GM12878 (cell line): ENCODE data around the gene SLC1A5. TPM values are rescaled to one million over a fixed set of nuclear protein-coding genes. Genes with fewer than 3 reads are reported as not detected.

ENCODE experiments used
- CBFB ChIP-seq: IDR thresholded peaks from 2 replicates; pipeline ENCODE4 v1.6.1; 2016; ENCODE audit warnings: antibody characterized with exemption, low read depth
- EP300 ChIP-seq, 2 experiments: fragments of 150-350 bp in 1 of 2; IDR thresholded peaks; 2 replicates each; pipeline ENCODE4 v1.6.1; 2011 to 2012; ENCODE audit warnings: low read depth in 2 of 2, low read length in 2 of 2, borderline replicate concordance in 1 of 2, improper control_type of control experiment in 1 of 2, inconsistent platforms in 1 of 2; ENCODE audit not compliant: control insufficient read depth in 1 of 2
- ESRRA ChIP-seq: IDR thresholded peaks from 2 replicates; pipeline ENCODE4 v1.6.1; 2012; ENCODE audit warnings: mild to moderate bottlenecking, low read length, improper control_type of control experiment
- ETV6 ChIP-seq, 2 experiments: fragments of 450-650 bp in 1 of 2; IDR thresholded peaks in 1 of 2; conservative IDR thresholded peaks in 1 of 2; 2 replicates each; pipeline ENCODE4 v1.6.1; 2014; ENCODE audit warnings: antibody characterized with exemption in 1 of 2, borderline replicate concordance in 1 of 2, low read depth in 1 of 2, mild to moderate bottlenecking in 1 of 2, moderate library complexity in 1 of 2
- GATAD2B ChIP-seq: fragments of 450-650 bp; conservative IDR thresholded peaks from 2 replicates; pipeline ENCODE4 v1.6.1; 2017; ENCODE audit warnings: low read depth, mild to moderate bottlenecking, moderate library complexity
- JUNB ChIP-seq: IDR thresholded peaks from 2 replicates; pipeline ENCODE4 v1.6.1; 2016; ENCODE audit warnings: antibody characterized with exemption, mild to moderate bottlenecking
- MEF2B ChIP-seq: fragments of 450-650 bp; IDR thresholded peaks from 2 replicates; pipeline ENCODE4 v1.6.1; 2018; ENCODE audit warnings: mild to moderate bottlenecking, moderate library complexity; ENCODE audit not compliant: partially characterized antibody, poor library complexity, severe bottlenecking
- MYC ChIP-seq: IDR thresholded peaks from 2 replicates; pipeline ENCODE4 v1.6.1; 2011; ENCODE audit warnings: mild to moderate bottlenecking, low read length, moderate library complexity, inconsistent platforms; ENCODE audit not compliant: insufficient read depth, insufficient replicate concordance, insufficient read length, severe bottlenecking
- NFXL1 ChIP-seq: fragments of 450-650 bp; IDR thresholded peaks from 2 replicates; pipeline ENCODE4 v1.6.1; 2017; ENCODE audit warnings: antibody characterized with exemption, mild to moderate bottlenecking, borderline replicate concordance
- NR2F1 ChIP-seq: fragments of 450-650 bp; conservative IDR thresholded peaks from 2 replicates; pipeline ENCODE4 v1.6.1; 2017; ENCODE audit warnings: mild to moderate bottlenecking
- PAX8 ChIP-seq: fragments of 450-650 bp; IDR thresholded peaks from 2 replicates; pipeline ENCODE4 v1.6.1; 2017; ENCODE audit warnings: mild to moderate bottlenecking, moderate library complexity
- POLR2AphosphoS5 ChIP-seq: IDR thresholded peaks from 2 replicates; pipeline ENCODE4 v1.6.1; 2011; ENCODE audit warnings: mild to moderate bottlenecking, low read length, inconsistent platforms
- RUNX3 ChIP-seq: IDR thresholded peaks from 2 replicates; pipeline ENCODE4 v1.6.1; 2012; ENCODE audit warnings: low read length, inconsistent platforms
- SMAD1 ChIP-seq: fragments of 450-650 bp; IDR thresholded peaks from 2 replicates; pipeline ENCODE4 v1.6.1; 2018; ENCODE audit warnings: mild to moderate bottlenecking, low read depth; ENCODE audit not compliant: partially characterized antibody
- SREBF2 ChIP-seq: IDR thresholded peaks from 2 replicates; pipeline ENCODE4 v1.6.1; 2012; ENCODE audit warnings: mild to moderate bottlenecking, low read length
- STAT1 ChIP-seq: fragments of 450-650 bp; conservative IDR thresholded peaks from 2 replicates; pipeline ENCODE4 v1.6.1; 2014; ENCODE audit warnings: antibody characterized with exemption, mild to moderate bottlenecking
- TCF12 ChIP-seq: IDR thresholded peaks from 2 replicates; pipeline ENCODE4 v1.6.1; 2011; ENCODE audit warnings: low read depth, mild to moderate bottlenecking, low read length
- TCF3 ChIP-seq: IDR thresholded peaks from 2 replicates; pipeline ENCODE4 v1.6.1; 2012; ENCODE audit warnings: low read depth, mild to moderate bottlenecking, low read length, borderline replicate concordance; ENCODE audit not compliant: insufficient read depth
- TCF7 ChIP-seq: IDR thresholded peaks from 2 replicates; pipeline ENCODE4 v1.6.1; 2014; ENCODE audit warnings: antibody characterized with exemption, borderline replicate concordance
- polyA plus RNA-seq, 11 experiments: library from polyadenylated mRNA; depleted of rRNA in 4 of 11; unstranded in 6 of 11; stranded (reverse) in 5 of 11; fragments of >200 nt; fragmentation: Nextera tagmentation in 4 of 11; fragmentation: Illumina TruSeq in 1 of 11; extraction: Ambion mirVana in 4 of 11; extraction: Trizol in 1 of 11; gene quantifications; 1 replicate in 1 of 11; 2 replicates in 10 of 11; pipeline versions ENCODE4 v1.2.1 to v1.2.3, GENCODE V29; 2011 to 2016; ENCODE audit warnings: inconsistent platforms in 2 of 11, missing spikeins in 2 of 11, low read depth in 1 of 11
- total RNA-seq, 4 experiments: library from RNA; depleted of rRNA in 3 of 4; stranded (reverse); fragments of >200 nt in 3 of 4; fragmentation: Illumina TruSeq in 1 of 4; extraction: Trizol in 1 of 4; gene quantifications; 2 replicates each; pipeline versions ENCODE4 v1.2.1 to v1.2.3, GENCODE V29; 2013 to 2021
- TF ChIP-seq, protein P1 (sequence below): fragments of 450-650 bp; IDR thresholded peaks from 2 replicates; pipeline ENCODE4 v1.6.1; 2017; ENCODE audit warnings: mild to moderate bottlenecking, moderate library complexity
- TF ChIP-seq, protein P2 (sequence below): IDR thresholded peaks from 2 replicates; pipeline ENCODE4 v1.6.1; 2012; ENCODE audit warnings: improper control_type of control experiment, low read depth, low read length; ENCODE audit not compliant: insufficient replicate concordance

The SLC1A5 gene
- total and polyA plus RNA-seq, 10 of the 15 experiments (the other 5 are each of a cell fraction or from before 2014, with no cell fraction given): 9.1 to 129 (median 60.9) TPM

DNA sequence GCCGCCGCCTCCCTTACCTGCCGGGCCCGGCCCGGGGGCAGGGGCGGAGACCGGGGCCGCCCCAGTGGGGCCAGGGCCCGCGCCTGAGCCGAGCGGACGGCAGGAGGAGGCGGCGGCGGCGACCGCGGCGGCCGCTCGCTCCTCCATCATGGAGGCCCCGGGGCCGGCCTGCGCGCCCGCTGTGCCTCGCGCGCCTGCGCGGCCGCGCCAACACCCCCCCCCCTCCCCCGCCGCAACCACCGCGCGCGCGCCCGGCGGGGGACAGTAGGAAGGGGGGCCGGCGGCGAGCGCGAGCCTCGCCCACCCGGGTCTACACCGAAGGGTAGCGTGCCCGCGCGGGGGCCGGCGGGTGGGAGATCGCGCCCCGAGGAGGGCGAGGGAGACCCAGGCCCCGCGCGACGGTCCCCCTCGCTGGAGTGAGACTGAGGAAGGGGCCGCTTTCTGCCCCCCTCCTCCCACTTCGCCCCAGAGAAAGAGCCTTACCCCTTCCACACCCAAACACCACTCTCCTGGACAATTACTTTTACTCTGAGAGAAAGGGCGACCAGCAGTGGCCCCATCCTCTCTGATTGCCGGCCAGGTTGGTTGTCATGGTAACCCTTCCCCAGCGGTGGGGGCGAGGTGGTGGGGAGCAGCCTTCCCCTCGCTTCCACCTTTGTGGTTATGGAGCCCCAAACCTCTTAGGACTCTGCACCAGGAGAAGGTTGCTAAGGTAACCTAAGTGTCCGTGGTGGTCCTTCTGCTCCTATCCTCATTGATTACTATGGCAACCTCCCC lies 41.9 kb downstream of the SLC1A5 start, which contains the start of gene STRN4 (continued):
- TF ChIP-seq, protein P1, sequence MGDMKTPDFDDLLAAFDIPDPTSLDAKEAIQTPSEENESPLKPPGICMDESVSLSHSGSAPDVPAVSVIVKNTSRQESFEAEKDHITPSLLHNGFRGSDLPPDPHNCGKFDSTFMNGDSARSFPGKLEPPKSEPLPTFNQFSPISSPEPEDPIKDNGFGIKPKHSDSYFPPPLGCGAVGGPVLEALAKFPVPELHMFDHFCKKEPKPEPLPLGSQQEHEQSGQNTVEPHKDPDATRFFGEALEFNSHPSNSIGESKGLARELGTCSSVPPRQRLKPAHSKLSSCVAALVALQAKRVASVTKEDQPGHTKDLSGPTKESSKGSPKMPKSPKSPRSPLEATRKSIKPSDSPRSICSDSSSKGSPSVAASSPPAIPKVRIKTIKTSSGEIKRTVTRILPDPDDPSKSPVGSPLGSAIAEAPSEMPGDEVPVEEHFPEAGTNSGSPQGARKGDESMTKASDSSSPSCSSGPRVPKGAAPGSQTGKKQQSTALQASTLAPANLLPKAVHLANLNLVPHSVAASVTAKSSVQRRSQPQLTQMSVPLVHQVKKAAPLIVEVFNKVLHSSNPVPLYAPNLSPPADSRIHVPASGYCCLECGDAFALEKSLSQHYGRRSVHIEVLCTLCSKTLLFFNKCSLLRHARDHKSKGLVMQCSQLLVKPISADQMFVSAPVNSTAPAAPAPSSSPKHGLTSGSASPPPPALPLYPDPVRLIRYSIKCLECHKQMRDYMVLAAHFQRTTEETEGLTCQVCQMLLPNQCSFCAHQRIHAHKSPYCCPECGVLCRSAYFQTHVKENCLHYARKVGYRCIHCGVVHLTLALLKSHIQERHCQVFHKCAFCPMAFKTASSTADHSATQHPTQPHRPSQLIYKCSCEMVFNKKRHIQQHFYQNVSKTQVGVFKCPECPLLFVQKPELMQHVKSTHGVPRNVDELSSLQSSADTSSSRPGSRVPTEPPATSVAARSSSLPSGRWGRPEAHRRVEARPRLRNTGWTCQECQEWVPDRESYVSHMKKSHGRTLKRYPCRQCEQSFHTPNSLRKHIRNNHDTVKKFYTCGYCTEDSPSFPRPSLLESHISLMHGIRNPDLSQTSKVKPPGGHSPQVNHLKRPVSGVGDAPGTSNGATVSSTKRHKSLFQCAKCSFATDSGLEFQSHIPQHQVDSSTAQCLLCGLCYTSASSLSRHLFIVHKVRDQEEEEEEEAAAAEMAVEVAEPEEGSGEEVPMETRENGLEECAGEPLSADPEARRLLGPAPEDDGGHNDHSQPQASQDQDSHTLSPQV: no peak
- TF ChIP-seq ESRRA (no peak), MYC (no peak), SMAD1 (no peak), PAX8 (no peak), SREBF2 (no peak), TCF7 (no peak), CBFB (no peak), JUNB (no peak), NR2F1 (0 out of 2 replicates have a peak, but pooled peaks have one; percentile 42), MEF2B (peak; percentile 27), STAT1 (no peak), EP300 (IDR thresholded peaks at IDR 0.05; ENCODE audit: borderline replicate concordance in 1 of 2, control insufficient read depth in 1 of 2, low read depth in 2 of 2, low read length in 2 of 2) (no peak), TCF3 (no peak), POLR2AphosphoS5 (no peak), TCF12 (no peak), GATAD2B (peak; percentile 69), NFXL1 (no peak), ETV6 (conservative IDR thresholded peaks at IDR 0.05 in 1 of 2, IDR thresholded peaks at IDR 0.05 in 1 of 2; ENCODE audit: borderline replicate concordance in 1 of 2, low read depth in 1 of 2) (no peak), RUNX3 (peak; percentile 1; the same call in 1 of the 2 replicates)
- TF ChIP-seq, protein P2, sequence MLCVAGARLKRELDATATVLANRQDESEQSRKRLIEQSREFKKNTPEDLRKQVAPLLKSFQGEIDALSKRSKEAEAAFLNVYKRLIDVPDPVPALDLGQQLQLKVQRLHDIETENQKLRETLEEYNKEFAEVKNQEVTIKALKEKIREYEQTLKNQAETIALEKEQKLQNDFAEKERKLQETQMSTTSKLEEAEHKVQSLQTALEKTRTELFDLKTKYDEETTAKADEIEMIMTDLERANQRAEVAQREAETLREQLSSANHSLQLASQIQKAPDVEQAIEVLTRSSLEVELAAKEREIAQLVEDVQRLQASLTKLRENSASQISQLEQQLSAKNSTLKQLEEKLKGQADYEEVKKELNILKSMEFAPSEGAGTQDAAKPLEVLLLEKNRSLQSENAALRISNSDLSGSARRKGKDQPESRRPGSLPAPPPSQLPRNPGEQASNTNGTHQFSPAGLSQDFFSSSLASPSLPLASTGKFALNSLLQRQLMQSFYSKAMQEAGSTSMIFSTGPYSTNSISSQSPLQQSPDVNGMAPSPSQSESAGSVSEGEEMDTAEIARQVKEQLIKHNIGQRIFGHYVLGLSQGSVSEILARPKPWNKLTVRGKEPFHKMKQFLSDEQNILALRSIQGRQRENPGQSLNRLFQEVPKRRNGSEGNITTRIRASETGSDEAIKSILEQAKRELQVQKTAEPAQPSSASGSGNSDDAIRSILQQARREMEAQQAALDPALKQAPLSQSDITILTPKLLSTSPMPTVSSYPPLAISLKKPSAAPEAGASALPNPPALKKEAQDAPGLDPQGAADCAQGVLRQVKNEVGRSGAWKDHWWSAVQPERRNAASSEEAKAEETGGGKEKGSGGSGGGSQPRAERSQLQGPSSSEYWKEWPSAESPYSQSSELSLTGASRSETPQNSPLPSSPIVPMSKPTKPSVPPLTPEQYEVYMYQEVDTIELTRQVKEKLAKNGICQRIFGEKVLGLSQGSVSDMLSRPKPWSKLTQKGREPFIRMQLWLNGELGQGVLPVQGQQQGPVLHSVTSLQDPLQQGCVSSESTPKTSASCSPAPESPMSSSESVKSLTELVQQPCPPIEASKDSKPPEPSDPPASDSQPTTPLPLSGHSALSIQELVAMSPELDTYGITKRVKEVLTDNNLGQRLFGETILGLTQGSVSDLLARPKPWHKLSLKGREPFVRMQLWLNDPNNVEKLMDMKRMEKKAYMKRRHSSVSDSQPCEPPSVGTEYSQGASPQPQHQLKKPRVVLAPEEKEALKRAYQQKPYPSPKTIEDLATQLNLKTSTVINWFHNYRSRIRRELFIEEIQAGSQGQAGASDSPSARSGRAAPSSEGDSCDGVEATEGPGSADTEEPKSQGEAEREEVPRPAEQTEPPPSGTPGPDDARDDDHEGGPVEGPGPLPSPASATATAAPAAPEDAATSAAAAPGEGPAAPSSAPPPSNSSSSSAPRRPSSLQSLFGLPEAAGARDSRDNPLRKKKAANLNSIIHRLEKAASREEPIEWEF: no peak
